Panc1 (cell line): ENCODE measurements around the gene CA12.

Experiments
- POLR2AphosphoS5 ChIP-seq: IDR thresholded peaks from 2 replicates; pipeline ENCODE4 v1.6.1; 2012; ENCODE audit warnings: mild to moderate bottlenecking, low read depth, low read length, moderate library complexity
- SIN3A ChIP-seq: IDR thresholded peaks from 2 replicates; pipeline ENCODE4 v1.6.1; 2012; ENCODE audit warnings: low read depth, mild to moderate bottlenecking, low read length, moderate library complexity, borderline replicate concordance; ENCODE audit not compliant: insufficient read depth
- TF ChIP-seq, protein P1 (sequence below): fragments of 450-650 bp; IDR thresholded peaks from 2 replicates; pipeline ENCODE4 v1.5.1; 2017; ENCODE audit warnings: mild to moderate bottlenecking

- TF ChIP-seq, protein P1, sequence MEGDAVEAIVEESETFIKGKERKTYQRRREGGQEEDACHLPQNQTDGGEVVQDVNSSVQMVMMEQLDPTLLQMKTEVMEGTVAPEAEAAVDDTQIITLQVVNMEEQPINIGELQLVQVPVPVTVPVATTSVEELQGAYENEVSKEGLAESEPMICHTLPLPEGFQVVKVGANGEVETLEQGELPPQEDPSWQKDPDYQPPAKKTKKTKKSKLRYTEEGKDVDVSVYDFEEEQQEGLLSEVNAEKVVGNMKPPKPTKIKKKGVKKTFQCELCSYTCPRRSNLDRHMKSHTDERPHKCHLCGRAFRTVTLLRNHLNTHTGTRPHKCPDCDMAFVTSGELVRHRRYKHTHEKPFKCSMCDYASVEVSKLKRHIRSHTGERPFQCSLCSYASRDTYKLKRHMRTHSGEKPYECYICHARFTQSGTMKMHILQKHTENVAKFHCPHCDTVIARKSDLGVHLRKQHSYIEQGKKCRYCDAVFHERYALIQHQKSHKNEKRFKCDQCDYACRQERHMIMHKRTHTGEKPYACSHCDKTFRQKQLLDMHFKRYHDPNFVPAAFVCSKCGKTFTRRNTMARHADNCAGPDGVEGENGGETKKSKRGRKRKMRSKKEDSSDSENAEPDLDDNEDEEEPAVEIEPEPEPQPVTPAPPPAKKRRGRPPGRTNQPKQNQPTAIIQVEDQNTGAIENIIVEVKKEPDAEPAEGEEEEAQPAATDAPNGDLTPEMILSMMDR: no peak
- no peak for TF ChIP-seq POLR2AphosphoS5
- no peak for TF ChIP-seq SIN3A
Measured at GRCh38 chr15:63421433-63421832, 39.8 kb upstream of the CA12 start.
